HCT116 (cell line): ENCODE measurements around the gene USF1. TPM values are rescaled to one million over a fixed set of nuclear protein-coding genes. Genes with fewer than 3 reads are reported as not detected.
A peak's percentile ranks its signal among the peaks of the same experiment; 100 is the strongest.

Experiments
- ATAC-seq: fragments of 200-7000 bp; cut with Tn5 transposase; 2 replicates; pipeline ENCODE4 v1.9.1; 2020; ENCODE audit warnings: mild to moderate bottlenecking, moderate library complexity
- BruUV-seq: library from RNA; stranded (reverse); fragments of 400-500 nt; replicated peaks from 2 replicates; lab custom pipeline; 2021; lab: Mats Ljungman, UMichigan
- CTCF ChIA-PET: fragments of 300-600 bp; sonication (Branson Sonifier 250); formaldehyde crosslinking; loops from one replicate; lab custom pipeline; 2021; ENCODE audit warnings: antibody characterized with exemption; lab: Charles Lee
- POLR2A ChIA-PET: fragments of 300-600, 350-600 bp; sonication (Branson Sonifier 250); formaldehyde crosslinking; loops from one replicate; lab custom pipeline; 2021; ENCODE audit warnings: antibody characterized with exemption; lab: Charles Lee
- RAD21 ChIA-PET, 2 experiments: fragments of 300-600 bp; sonication (Branson Sonifier 250); formaldehyde crosslinking; loops; one replicate each; lab custom pipeline; 2023; ENCODE audit warnings: low total read pairs in 2 of 2; ENCODE audit not compliant: uncharacterized antibody in 2 of 2, unreplicated experiment in 2 of 2, low non-redundant PET in 1 of 2; lab: Charles Lee
- DNase-seq: peaks from one replicate; pipeline ENCODE4 v3.0.0-alpha.2; 2010; ENCODE audit warnings: low read depth, low spot score
- H2AFZ ChIP-seq: fragments of 200-600 bp; shearing (Covaris generic), sonication (generic); 2 replicates; pipeline ENCODE4 v1.6.1; 2017; ENCODE audit warnings: low read depth, mixed run types, mixed read lengths, antibody characterized with exemption, low read length; ENCODE audit not compliant: poor library complexity, severe bottlenecking
- H3K27ac ChIP-seq: 2 replicates; pipeline ENCODE4 v1.5.1; 2012; ENCODE audit warnings: low read depth, low read length
- H3K27me3 ChIP-seq: fragments of 200-600 bp; sonication (generic); 2 replicates; pipeline ENCODE4 v1.6.1; 2016; ENCODE audit warnings: mixed run types, low read length, mixed read lengths; ENCODE audit not compliant: insufficient read depth
- H3K36me3 ChIP-seq, 2 experiments: fragments of 200-500 bp in 1 of 2; fragments of 200-600 bp in 1 of 2; sonication (Bioruptor generic) in 1 of 2; sonication (generic) in 1 of 2; 2 replicates each; pipeline versions ENCODE4 v1.5.1 to v1.6.1; 2014 to 2016; ENCODE audit warnings: low read length in 2 of 2, inconsistent platforms in 1 of 2, mixed read lengths in 1 of 2, mixed run types in 1 of 2; ENCODE audit not compliant: insufficient read depth in 2 of 2, control insufficient read depth in 1 of 2
- H3K4me1 ChIP-seq, 2 experiments: fragments of 200-600 bp in 1 of 2; sonication (generic) in 1 of 2; 2 replicates each; pipeline versions ENCODE4 v1.5.1 to v1.6.1; 2012 to 2017; ENCODE audit warnings: low read length in 2 of 2, inconsistent platforms in 1 of 2, mild to moderate bottlenecking in 1 of 2, mixed read lengths in 1 of 2, mixed run types in 1 of 2, moderate library complexity in 1 of 2; ENCODE audit not compliant: insufficient read depth in 2 of 2, control insufficient read depth in 1 of 2
- H3K4me2 ChIP-seq: fragments of 200-600 bp; sonication (generic); 2 replicates; pipeline ENCODE4 v1.6.1; 2017; ENCODE audit warnings: mixed run types, low read length, mixed read lengths
- H3K4me3 ChIP-seq, 2 experiments: fragments of 200-600 bp in 1 of 2; sonication (generic) in 1 of 2; replicated peaks in 1 of 2; 2 replicates each; pipeline ENCODE4 v1.5.1; 2011 to 2016; ENCODE audit warnings: low read length in 2 of 2, control low read depth in 1 of 2, low read depth in 1 of 2, mild to moderate bottlenecking in 1 of 2, mixed read lengths in 1 of 2, mixed run types in 1 of 2
- H3K79me2 ChIP-seq: fragments of 200-600 bp; sonication (generic); 2 replicates; pipeline ENCODE4 v1.6.1; 2017; ENCODE audit warnings: mild to moderate bottlenecking, mixed run types, low read length, moderate library complexity, mixed read lengths; ENCODE audit not compliant: insufficient read depth
- H3K9ac ChIP-seq: fragments of 200-600 bp; sonication (generic); 2 replicates; pipeline ENCODE4 v1.6.1; 2016; ENCODE audit warnings: low read length, mixed read lengths
- H3K9me2 ChIP-seq: fragments of 200-600 bp; sonication (generic), shearing (Covaris generic); 2 replicates; pipeline ENCODE4 v1.6.1; 2017; ENCODE audit warnings: mixed run types, mild to moderate bottlenecking, moderate library complexity; ENCODE audit not compliant: insufficient read depth
- H3K9me3 ChIP-seq, 2 experiments: fragments of 200-500 bp in 1 of 2; fragments of 200-600 bp in 1 of 2; sonication (Bioruptor generic) in 1 of 2; sonication (generic) in 1 of 2; 2 replicates each; pipeline ENCODE4 v1.6.1; 2014 to 2017; ENCODE audit warnings: low read length in 2 of 2, mixed read lengths in 2 of 2, inconsistent platforms in 1 of 2, low read depth in 1 of 2, mild to moderate bottlenecking in 1 of 2, mixed run types in 1 of 2, moderate library complexity in 1 of 2; ENCODE audit not compliant: control insufficient read depth in 1 of 2, insufficient read depth in 1 of 2
- H4K20me1 ChIP-seq: fragments of 200-600 bp; sonication (generic), shearing (Covaris generic); 2 replicates; pipeline ENCODE4 v1.6.1; 2017; ENCODE audit warnings: mixed run types, mild to moderate bottlenecking, moderate library complexity; ENCODE audit not compliant: insufficient read depth
- CBX3 ChIP-seq: IDR thresholded peaks from 2 replicates; pipeline ENCODE4 v1.6.1; 2012; ENCODE audit warnings: low read depth
- CEBPB ChIP-seq: IDR thresholded peaks from 2 replicates; pipeline ENCODE4 v1.6.1; 2012; ENCODE audit warnings: low read depth
- EGR1 ChIP-seq: IDR thresholded peaks from 2 replicates; pipeline ENCODE4 v1.6.1; 2012; ENCODE audit warnings: low read depth
- EZH2 ChIP-seq: fragments of 200-600 bp; sonication (generic); IDR thresholded peaks from 2 replicates; pipeline ENCODE4 v1.6.1; 2017; ENCODE audit warnings: antibody characterized with exemption, mixed run types
- EZH2phosphoT487 ChIP-seq: fragments of 200-600 bp; IDR thresholded peaks from 2 replicates; pipeline ENCODE4 v1.6.1; 2018; ENCODE audit warnings: antibody characterized with exemption, borderline replicate concordance
- FOSL1 ChIP-seq: IDR thresholded peaks from 2 replicates; pipeline ENCODE4 v1.6.1; 2012; ENCODE audit warnings: low read depth
- JUND ChIP-seq: IDR thresholded peaks from 2 replicates; pipeline ENCODE4 v1.6.1; 2012
- MAX ChIP-seq: IDR thresholded peaks from 2 replicates; pipeline ENCODE4 v1.6.1; 2012
- POLR2A ChIP-seq: IDR thresholded peaks from 2 replicates; pipeline ENCODE4 v1.7.0; 2011; ENCODE audit warnings: borderline replicate concordance; ENCODE audit not compliant: insufficient read depth, insufficient read length; ENCODE audit errors: extremely low read depth
- POLR2AphosphoS5 ChIP-seq: IDR thresholded peaks from 2 replicates; pipeline ENCODE4 v1.6.1; 2011; ENCODE audit warnings: mild to moderate bottlenecking, low read depth, low read length, moderate library complexity
- SP1 ChIP-seq: IDR thresholded peaks from 2 replicates; pipeline ENCODE4 v1.6.1; 2012; ENCODE audit warnings: low read depth
- SRF ChIP-seq: IDR thresholded peaks from 2 replicates; pipeline ENCODE4 v1.6.1; 2012; ENCODE audit warnings: low read depth
- TCF7L2 ChIP-seq: IDR thresholded peaks from 2 replicates; pipeline ENCODE4 v1.7.0; 2011; ENCODE audit warnings: borderline replicate concordance, inconsistent platforms; ENCODE audit not compliant: insufficient read depth, insufficient read length; ENCODE audit errors: extremely low read depth
- ZBTB33 ChIP-seq: IDR thresholded peaks from 2 replicates; pipeline ENCODE4 v1.6.1; 2011; ENCODE audit warnings: mild to moderate bottlenecking, low read length, moderate library complexity; ENCODE audit not compliant: insufficient replicate concordance; ENCODE audit errors: extremely low read depth
- ZFX ChIP-seq: fragments of 450-650 bp; IDR thresholded peaks from 2 replicates; pipeline ENCODE4 v1.6.1; 2017
- ZNF274 ChIP-seq: fragments of 200-500 bp; sonication (Bioruptor generic); IDR thresholded peaks from 2 replicates; pipeline ENCODE4 v1.6.1; 2014; ENCODE audit warnings: mild to moderate bottlenecking, low read depth, low read length, inconsistent platforms
- intact Hi-C: fragments of 100-400 bp; cut with micrococcal nuclease; formaldehyde crosslinking; loops from 2 replicates; pipeline ENCODE4 v1.10.0; 2022
- total RNA-seq: library from RNA; stranded (reverse); gene quantifications from one replicate; pipeline ENCODE4 v1.2.1, GENCODE V29; 2021; ENCODE audit not compliant: unreplicated experiment
- TF ChIP-seq, protein P1 (sequence below), 3 experiments: fragments of 200-600 bp in 1 of 3; sonication (generic) in 1 of 3; IDR thresholded peaks in 2 of 3; conservative IDR thresholded peaks in 1 of 3; 2 replicates each; pipeline ENCODE4 v1.5.1; 2012 to 2017; ENCODE audit warnings: low read depth in 2 of 3, low read length in 2 of 3, antibody characterized with exemption in 1 of 3, borderline replicate concordance in 1 of 3, control low read depth in 1 of 3, mild to moderate bottlenecking in 1 of 3, mixed read lengths in 1 of 3, mixed run types in 1 of 3, moderate library complexity in 1 of 3; ENCODE audit not compliant: insufficient read depth in 1 of 3
- TF ChIP-seq, protein P2 (sequence below): IDR thresholded peaks from 2 replicates; pipeline ENCODE4 v1.6.1; 2012; ENCODE audit warnings: low read depth

Gene USF1
- total RNA-seq, 1 experiment from 2014 or later: 48.0 TPM

- no peak overlapping the region for H3K9ac ChIP-seq
- intact Hi-C loops: no loop called here
- peak; percentile 45; the same call in 1 of the 2 replicates for ATAC-seq
- TF ChIP-seq EZH2phosphoT487 (no peak), CBX3 (peak; percentile 68; the same call in 1 of the 2 replicates), ZNF274 (no peak), POLR2AphosphoS5 (no peak; the same call in 1 of the 2 replicates), CEBPB (no peak; the same call in 1 of the 2 replicates), ZBTB33 (no peak), EGR1 (0 out of 2 replicates have a peak, but pooled peaks have one; percentile 18), SP1 (peak; percentile 55), SRF (no peak), ZFX (no peak), JUND (peak; percentile 71), EZH2 (no peak), MAX (0 out of 2 replicates have a peak, but pooled peaks have one; percentile 21), POLR2A (no peak), TCF7L2 (no peak), FOSL1 (peak; percentile 64)
- TF ChIP-seq, protein P1, sequence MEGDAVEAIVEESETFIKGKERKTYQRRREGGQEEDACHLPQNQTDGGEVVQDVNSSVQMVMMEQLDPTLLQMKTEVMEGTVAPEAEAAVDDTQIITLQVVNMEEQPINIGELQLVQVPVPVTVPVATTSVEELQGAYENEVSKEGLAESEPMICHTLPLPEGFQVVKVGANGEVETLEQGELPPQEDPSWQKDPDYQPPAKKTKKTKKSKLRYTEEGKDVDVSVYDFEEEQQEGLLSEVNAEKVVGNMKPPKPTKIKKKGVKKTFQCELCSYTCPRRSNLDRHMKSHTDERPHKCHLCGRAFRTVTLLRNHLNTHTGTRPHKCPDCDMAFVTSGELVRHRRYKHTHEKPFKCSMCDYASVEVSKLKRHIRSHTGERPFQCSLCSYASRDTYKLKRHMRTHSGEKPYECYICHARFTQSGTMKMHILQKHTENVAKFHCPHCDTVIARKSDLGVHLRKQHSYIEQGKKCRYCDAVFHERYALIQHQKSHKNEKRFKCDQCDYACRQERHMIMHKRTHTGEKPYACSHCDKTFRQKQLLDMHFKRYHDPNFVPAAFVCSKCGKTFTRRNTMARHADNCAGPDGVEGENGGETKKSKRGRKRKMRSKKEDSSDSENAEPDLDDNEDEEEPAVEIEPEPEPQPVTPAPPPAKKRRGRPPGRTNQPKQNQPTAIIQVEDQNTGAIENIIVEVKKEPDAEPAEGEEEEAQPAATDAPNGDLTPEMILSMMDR (IDR thresholded peaks at IDR 0.05 in 2 of 3, conservative IDR thresholded peaks at IDR 0.05 in 1 of 3; ENCODE audit: borderline replicate concordance in 1 of 3, insufficient read depth in 1 of 3, low read depth in 2 of 3, low read length in 2 of 3): no peak
- TF ChIP-seq, protein P2, sequence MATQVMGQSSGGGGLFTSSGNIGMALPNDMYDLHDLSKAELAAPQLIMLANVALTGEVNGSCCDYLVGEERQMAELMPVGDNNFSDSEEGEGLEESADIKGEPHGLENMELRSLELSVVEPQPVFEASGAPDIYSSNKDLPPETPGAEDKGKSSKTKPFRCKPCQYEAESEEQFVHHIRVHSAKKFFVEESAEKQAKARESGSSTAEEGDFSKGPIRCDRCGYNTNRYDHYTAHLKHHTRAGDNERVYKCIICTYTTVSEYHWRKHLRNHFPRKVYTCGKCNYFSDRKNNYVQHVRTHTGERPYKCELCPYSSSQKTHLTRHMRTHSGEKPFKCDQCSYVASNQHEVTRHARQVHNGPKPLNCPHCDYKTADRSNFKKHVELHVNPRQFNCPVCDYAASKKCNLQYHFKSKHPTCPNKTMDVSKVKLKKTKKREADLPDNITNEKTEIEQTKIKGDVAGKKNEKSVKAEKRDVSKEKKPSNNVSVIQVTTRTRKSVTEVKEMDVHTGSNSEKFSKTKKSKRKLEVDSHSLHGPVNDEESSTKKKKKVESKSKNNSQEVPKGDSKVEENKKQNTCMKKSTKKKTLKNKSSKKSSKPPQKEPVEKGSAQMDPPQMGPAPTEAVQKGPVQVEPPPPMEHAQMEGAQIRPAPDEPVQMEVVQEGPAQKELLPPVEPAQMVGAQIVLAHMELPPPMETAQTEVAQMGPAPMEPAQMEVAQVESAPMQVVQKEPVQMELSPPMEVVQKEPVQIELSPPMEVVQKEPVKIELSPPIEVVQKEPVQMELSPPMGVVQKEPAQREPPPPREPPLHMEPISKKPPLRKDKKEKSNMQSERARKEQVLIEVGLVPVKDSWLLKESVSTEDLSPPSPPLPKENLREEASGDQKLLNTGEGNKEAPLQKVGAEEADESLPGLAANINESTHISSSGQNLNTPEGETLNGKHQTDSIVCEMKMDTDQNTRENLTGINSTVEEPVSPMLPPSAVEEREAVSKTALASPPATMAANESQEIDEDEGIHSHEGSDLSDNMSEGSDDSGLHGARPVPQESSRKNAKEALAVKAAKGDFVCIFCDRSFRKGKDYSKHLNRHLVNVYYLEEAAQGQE: no peak
- TF ChIP-seq, all 23 proteins: peak for 6
- POLR2A ChIA-PET: interaction anchor here (0.8 to 3.2 kb wide), 2 partner anchors 12 kb away, joined by 3 to 18 read pairs; partner anchors contain the start of genes F11R and USF1
- H2AFZ ChIP-seq: no peak overlapping the region
- no TSS peak for BruUV-seq
- no peaks in the 10 kb centered on the region for H3K9me3 ChIP-seq
- no peaks in the 10 kb centered on the region; a peak in 1 of 4 replicates for H3K36me3 ChIP-seq
- H4K20me1 ChIP-seq: no peaks in the 10 kb centered on the region
- no peaks in the 10 kb centered on the region for H3K9me2 ChIP-seq
- peaks cover 52% of the 10 kb centered on the region for H3K79me2 ChIP-seq
- H3K4me1 ChIP-seq: peaks cover 17 to 43% of the 10 kb centered on the region in 2 experiments
- H3K4me3 ChIP-seq: 0 out of 4 replicates have a peak overlapping the region, but pooled peaks of 1 of the 2 experiments have one; percentile 29
- peak; percentile 57 for DNase-seq
- CTCF ChIA-PET: no interaction called here
- RAD21 ChIA-PET: interaction anchor here in 1 of 2 experiments (0.7 kb wide), 1 partner anchor 106 kb away, joined by 5 read pairs; no protein-coding TSS in a partner anchor
- peak overlapping the region; percentile 60 for H3K4me2 ChIP-seq
- no peak overlapping the region for H3K27ac ChIP-seq
- no peaks in the 10 kb centered on the region for H3K27me3 ChIP-seq
Observed at GRCh38 chr1:161033751-161034150, 12.0 kb downstream of the USF1 start.
